Inferior parietal cortex (tissue), 1 donor: ENCODE results near the gene POLD2.

Experiments used
- DNase-seq: peaks from one replicate; pipeline ENCODE4 v3.0.0-alpha.2; 2016; ENCODE audit errors: extremely low spot score

The POLD2 gene

DNA sequence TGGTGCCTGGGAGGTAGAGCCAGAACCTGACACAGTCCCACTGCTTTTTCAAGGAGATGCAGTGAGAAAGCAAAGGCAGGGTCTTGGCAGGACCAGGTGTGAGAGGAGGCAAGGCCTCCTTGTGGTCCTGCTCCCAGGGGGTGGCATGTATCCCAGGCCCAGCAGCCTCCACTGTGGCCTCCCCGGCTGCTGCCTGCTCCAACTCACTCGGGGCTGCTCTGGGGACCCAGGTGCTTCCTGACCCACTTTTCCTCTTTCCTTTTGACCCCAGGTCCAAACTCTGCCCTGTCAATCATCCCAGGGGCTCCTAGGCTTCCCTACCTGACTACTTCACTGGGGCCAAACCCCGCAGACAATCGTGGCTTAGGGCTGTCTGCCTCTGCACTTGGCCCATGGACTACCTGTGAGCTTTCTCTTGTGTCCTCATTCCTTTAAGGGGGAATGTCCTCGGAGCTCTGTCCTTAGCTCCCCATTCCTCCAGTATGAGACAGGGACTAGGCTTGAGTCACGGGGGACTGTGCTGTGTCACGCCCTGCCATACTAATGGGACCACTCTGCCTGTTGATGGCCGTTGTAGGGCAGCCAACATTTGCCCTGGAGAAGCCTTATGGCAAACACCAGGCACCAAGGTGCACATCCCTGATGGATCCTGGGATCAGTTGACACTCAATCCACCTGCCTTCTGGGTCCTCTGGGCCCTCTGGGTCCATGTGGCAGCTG is 20.3 kb downstream of the POLD2 start:
- no peak for DNase-seq

GRCh38 chr7:44101966-44102845 is 21.1 kb downstream of the POLD2 start:
- no peak for DNase-seq

DNA sequence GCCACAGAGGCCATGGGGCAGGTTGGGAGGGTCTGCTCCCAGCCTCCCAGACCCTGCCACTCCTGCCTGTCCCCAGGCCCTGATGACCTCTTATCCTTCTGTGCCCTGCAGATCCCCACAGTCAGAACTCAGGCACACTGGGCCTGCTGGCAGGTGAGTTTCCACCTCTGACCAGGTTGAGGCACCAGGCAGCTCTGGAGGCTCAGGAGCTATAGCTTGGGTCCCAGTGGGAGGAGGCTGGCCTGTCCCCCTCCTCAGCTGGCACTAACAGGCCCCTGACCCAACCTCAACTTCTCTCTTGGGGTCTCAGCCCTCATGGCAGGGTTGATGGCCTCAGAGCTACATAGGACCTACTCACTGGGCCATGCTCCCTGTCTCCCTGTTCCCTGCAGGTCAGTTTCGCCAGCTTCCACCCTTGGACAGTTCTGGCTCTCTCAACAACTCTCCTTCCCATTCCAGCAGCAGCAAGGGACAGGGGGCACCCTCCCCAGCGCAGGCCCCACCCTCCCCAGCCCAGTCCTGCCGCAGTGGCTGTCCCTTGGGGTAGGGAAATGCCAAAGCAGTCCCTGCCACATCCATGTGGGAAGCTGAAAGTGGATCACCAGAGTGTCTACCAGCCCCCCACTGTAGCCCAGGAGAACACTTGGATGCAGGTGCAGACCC is 21.9 kb downstream of the POLD2 start:
- DNase-seq: no peak

DNA sequence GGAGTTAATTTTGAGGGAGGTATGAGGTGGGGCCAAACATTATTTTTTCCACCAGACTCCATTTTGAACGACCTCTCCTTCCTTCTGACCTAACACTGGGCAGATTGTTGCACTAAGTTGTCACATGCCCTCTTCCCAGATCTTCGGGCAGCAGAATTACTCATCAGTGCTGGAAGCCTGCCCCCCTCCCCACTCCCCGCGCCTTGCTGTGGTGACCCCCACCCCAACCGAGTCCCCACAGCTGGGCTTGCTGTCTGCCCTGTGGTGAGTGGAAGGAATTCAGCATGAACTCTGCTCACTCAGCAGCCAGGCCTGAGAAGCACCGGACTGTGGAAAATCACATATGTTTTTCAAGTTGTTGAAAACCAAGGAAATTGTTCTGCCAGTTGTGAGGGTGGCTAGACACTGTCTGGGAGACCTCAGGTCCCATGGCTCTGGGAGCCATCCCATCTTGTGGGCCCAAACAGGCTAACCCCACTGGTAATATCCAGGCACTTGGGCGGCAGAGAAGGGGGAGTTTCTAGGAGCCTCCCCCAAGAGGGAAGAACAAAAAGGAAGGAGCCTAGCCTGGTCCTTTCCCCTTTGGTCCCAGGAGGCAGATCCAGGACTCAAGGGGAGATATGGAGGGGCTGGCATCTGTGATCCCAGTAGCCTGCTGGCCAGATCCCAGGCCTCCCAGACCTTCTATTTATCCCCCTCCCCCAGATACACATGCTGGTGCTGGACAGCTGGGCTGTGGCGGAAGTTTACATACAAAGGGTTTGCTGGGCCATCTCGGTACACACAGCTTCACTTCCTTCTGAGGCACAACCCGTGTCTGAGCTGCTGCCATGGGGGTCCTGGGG is 22.7 kb downstream of the POLD2 start:
- DNase-seq: no peak

GRCh38 chr7:44099669-44100068 is 23.7 kb downstream of the POLD2 start:
- DNase-seq: no peak

DNA sequence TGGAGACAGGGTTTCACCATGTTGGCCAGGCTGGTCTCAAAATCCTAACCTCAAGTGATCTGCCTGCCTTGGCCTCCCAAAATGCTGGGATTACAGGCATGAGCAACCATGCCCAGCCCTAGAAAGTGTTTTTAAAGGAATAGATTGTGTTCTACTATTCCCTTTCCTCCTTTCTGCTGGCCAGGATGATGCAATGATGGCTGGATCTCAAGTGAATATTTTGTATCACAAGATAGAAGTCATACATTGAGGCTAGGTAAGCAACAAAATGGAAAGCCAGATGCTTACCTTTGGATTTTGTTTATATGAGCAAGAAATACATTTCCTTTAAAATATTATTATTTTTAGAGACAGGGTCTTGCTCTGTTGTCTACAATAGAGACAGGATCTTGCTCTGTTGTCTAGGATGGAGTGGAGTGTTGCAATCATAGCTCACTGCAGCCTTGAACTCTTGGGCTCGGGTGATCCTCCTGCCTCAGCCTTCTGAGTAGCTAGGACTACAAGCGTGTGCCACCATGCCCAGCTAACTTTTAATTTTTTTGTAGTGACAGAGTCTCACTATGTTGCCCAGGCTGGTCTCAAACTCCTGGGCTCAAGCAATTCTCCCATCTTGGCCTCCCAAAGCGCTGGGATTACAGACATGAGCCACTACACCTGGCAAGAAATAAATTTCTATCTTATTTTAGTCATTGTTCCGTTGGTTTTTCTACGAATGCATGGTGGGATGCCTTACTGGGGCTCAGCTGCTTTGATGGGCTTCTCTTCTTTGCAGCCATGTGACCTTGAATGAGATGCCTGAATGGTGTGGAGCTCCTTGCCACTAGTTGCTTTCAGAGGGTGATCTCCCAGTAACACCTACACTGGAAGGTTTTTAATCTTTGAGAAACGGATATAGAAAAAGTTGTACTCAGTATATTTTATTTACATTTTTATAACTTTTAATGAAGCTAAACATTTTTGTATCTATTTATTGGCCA is 25.0 kb downstream of the POLD2 start:
- DNase-seq: no peak

GRCh38 chr7:44097064-44097932 is 26.1 kb downstream of the POLD2 start:
- no peak for DNase-seq

GRCh38 chr7:44096326-44096881 is 26.9 kb downstream of the POLD2 start:
- no peak for DNase-seq

- no peak for DNase-seq
Observed at GRCh38 chr7:44095781-44096180, 27.6 kb downstream of the POLD2 start.

GRCh38 chr7:44094883-44095592 is 28.3 kb downstream of the POLD2 start:
- no peak for DNase-seq

DNA sequence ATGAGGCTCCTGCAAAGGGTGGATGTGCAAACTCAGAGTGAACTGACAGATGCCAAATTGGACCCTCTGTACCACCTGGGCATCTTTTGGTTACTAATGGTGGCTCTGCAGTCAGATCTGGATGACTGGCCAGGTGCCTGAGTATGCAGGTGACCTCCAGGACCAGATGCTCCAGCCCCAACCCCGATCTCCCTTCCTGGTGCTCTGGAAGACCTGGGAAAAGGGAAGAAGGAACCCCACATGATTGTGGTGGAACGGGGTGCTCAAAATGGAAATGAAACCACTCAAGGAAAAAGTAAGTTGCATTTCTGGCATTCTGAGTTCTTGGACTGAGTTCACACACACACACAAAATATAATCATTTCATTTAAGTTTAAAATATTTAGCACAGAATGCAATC is 29.0 kb downstream of the POLD2 start:
- DNase-seq: no peak

DNA sequence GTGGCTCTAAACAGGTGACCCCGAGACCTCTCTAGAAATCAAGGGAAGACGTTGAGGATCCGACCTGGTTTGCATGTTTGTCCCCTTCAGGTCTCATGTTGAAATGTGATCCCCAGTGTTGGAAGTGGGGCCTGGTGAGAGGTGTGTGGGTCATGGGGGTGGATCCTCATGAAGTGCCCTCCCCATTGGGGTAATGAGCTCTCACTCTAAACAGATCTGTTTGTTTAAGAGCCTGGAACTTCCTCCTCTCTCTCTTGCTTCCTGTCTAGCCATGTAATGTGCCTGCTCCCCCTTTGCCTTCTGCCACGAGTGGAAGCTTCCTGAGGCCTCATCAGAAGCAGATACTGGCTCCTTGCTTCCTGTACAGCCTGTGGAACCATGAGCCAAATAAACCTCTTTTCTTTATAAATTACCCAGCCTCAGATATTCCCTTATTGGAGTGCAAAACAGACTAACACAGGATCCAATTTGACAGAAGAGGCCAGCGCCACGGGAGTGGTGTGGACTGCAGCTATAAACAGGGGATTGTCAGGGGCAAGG is 30.2 kb downstream of the POLD2 start:
- no peak for DNase-seq

DNA sequence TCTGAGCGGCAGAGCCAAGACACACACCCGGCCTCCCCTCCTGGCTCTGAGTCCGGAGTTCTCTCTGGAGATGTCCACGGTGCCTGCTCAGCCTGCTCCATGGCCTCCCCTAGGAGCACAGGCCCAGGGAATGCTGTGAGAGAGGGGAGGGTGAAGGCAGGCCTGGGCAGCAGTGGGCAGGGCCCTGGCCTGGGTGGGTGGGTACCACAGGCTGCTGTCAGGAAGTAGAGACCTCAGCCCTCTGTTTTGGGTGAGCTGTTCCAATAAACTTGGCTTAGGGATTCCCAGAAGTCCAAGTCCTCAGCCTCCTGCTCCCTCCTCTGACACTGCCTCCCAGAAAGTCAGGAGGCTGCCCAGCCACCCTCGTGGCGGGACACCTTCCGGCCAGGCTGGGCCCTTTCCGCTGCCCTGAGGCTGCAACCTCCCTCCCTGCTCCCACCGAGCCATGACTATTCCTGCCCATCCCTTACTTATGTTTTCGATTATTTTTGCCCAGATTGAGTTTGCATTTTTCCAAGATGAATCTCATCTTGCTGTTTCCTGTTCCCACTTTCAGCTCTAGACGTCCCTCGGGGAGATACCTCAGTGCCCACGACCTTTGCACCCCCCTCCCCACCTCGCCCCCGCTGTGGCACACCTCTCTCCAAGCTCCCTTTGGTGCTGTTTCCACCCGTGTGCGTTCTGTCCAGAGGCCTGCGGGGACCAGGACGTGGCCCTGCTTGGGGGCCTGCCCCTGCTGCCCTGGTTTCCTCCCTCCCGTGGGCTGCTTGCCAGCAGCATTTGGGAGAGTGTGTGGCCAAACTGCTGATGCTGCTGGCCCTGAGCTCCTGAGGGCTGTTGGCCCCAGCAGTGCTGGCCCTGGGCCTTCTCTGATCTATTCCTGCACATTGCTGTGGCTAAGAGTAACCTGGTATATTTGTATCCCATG is 35.2 kb downstream of the POLD2 start:
- no peak for DNase-seq

DNA sequence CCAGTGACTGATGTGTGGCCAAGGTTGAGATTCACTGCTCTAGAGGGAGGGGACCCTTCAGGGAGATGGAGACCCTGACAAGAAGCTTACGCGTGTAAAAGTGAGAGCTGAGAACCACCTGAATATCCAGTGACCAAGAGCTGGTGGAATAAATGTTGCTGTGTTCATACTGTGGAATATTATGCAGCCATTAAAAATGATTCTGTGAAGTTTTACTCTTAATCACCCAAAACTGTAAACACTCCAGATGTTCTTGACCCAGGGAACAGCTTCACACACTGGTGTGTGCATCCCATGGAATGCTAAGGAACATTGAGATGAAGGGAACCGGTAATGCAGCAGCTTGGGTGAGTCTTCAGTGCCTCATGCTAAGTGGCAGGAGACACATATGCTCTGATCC is 36.7 kb downstream of the POLD2 start:
- DNase-seq: no peak

GRCh38 chr7:44085546-44085945 is 37.8 kb downstream of the POLD2 start:
- no peak for DNase-seq

DNA sequence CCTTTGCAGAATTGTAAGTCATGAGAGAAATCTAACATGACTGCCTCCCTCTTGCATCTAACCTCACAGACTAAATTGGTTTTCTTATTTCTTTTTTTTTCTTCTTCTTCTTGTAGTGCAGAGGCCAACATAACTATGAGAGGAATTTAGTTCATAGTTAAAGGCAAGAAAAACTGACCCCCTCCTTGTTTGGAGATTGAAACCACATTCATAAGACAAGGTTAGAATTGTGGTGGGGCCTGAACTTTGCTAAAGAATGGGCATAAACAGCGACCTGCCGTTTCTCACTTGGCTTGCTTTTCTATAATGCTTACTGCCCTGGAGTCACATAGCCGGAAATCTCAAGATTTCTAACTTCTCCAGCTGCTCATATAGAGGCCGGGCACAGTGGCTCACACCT is 38.6 kb downstream of the POLD2 start:
- no peak for DNase-seq

- DNase-seq: no peak
Observed at GRCh38 chr7:44083796-44084195, 39.6 kb downstream of the POLD2 start.
